Uterus (tissue), 2 donors: Measurements from ENCODE around the gene ARL3.

Experiments
- CTCF ChIP-seq, 4 experiments: fragments of 200-600 bp in 2 of 4; fragments of 450-650 bp in 2 of 4; sonication (generic) in 2 of 4; IDR thresholded peaks; one replicate each; pipeline ENCODE4 v1.5.1; 2016 to 2019; ENCODE audit warnings: antibody characterized with exemption in 4 of 4, mild to moderate bottlenecking in 2 of 4, moderate library complexity in 1 of 4
- POLR2A ChIP-seq, 2 donors: fragments of 450-650 bp; IDR thresholded peaks; one replicate each; pipeline ENCODE4 v1.6.1; 2016; ENCODE audit warnings: antibody characterized with exemption in 2 of 2, mild to moderate bottlenecking in 1 of 2, moderate library complexity in 1 of 2

- no peak for TF ChIP-seq CTCF (IDR thresholded peaks at IDR 0.05)
- no peak for TF ChIP-seq POLR2A (IDR thresholded peaks at IDR 0.05)
Observed at GRCh38 chr10:102759497-102760210, 45.5 kb upstream of the ARL3 start.
